ENCODE measurements around the gene PSMG4.

The PSMG4 gene

DNA sequence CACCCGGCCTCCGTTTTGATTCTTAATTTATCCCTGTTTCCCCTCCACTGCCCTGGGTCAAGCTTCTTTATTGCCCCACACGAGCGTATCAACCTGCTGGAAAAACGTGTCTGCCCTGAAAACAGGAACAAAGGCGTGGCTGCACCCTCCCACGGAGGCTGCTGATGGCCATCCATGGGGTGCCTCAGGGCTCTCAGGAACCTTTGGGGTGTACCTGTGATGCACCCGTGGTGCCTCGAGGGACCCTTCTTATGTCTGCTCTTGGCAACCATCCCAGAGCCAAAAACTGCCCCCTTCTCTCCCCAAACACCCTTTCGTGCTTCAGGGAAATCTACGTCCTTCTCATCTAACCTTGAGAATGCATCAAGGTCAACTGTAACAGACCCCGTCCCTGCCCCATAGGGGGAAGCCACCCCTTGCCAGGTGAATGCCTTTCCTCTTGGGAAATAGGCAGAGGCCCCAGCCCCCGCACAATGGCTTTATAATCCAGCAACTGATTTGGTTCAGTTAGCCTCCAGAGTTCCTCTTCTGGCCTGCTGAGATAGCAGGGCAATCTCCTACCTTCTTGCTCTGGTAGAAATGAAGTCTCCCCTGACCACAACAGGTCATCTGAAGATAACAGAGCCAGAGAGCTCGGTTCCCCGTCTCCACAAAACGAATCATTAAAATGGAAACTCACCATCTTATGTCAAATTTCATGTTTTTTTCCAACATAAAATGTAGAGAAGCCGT lies 29.4 kb downstream of the PSMG4 start:
- no peaks in the 10 kb centered on the region for H3K9me3 ChIP-seq (ENCODE audit: control insufficient read depth, low read length)
- no peak for DNase-seq
- H3K36me3 ChIP-seq (ENCODE audit: control insufficient read depth, insufficient read depth, low read length), result peaks cover 4% of the 10 kb centered on the region
- H3K27ac ChIP-seq (ENCODE audit: insufficient read depth, low read length, poor library complexity, severe bottlenecking), result no peak overlapping the region
- no peaks in the 10 kb centered on the region for H3K27me3 ChIP-seq (replicated peaks; ENCODE audit: control insufficient read depth, insufficient read depth, low read length, poor library complexity, severe bottlenecking)
- H3K4me3 ChIP-seq (ENCODE audit: insufficient read depth, low read depth, low read length, poor library complexity, severe bottlenecking), result no peak overlapping the region
- no peaks in the 10 kb centered on the region for H3K4me1 ChIP-seq (ENCODE audit: control insufficient read depth, insufficient read depth, low read length, poor library complexity, severe bottlenecking)

- Histone ChIP-seq H3K27me3 (replicated peaks; ENCODE audit: control insufficient read depth, insufficient read depth, low read length, poor library complexity, severe bottlenecking) (no peaks in the 10 kb centered on the region), H3K4me3 (ENCODE audit: insufficient read depth, low read depth, low read length, poor library complexity, severe bottlenecking) (no peak overlapping the region), H3K36me3 (ENCODE audit: control insufficient read depth, insufficient read depth, low read length) (peaks cover 4% of the 10 kb centered on the region), H3K4me1 (ENCODE audit: control insufficient read depth, insufficient read depth, low read length, poor library complexity, severe bottlenecking) (no peaks in the 10 kb centered on the region), H3K9me3 (ENCODE audit: control insufficient read depth, low read length) (no peaks in the 10 kb centered on the region), H3K27ac (ENCODE audit: insufficient read depth, low read length, poor library complexity, severe bottlenecking) (no peak overlapping the region)
- no peak for DNase-seq
Observed at GRCh38 chr6:3288711-3289663, 30.2 kb downstream of the PSMG4 start.

DNA sequence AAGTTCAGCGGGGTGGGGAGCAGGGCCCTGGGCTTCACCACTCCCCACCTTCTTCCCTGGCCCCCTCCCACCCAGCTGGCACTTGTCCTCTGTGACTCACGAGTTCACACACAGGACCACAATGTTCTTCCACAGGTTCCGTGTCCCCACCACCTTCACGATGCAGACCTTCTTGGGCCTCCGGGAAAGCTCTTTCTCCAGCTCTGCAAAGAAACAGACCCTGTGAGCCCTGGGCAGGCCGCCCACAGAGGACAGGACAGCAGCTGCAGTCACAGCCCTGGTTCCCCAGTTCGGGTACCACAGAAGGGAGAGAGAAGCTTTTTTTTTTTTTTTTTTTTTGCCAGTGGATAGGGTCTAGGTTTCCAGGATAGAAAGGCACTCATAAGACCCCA lies 30.9 kb downstream of the PSMG4 start:
- H3K27me3 ChIP-seq (replicated peaks; ENCODE audit: control insufficient read depth, insufficient read depth, low read length, poor library complexity, severe bottlenecking), result no peaks in the 10 kb centered on the region

GRCh38 chr6:3290149-3290930 lies 31.6 kb downstream of the PSMG4 start:
- no peak for DNase-seq
- Histone ChIP-seq H3K36me3 (ENCODE audit: control insufficient read depth, insufficient read depth, low read length) (no peaks in the 10 kb centered on the region), H3K4me3 (ENCODE audit: insufficient read depth, low read depth, low read length, poor library complexity, severe bottlenecking) (no peak overlapping the region), H3K4me1 (ENCODE audit: control insufficient read depth, insufficient read depth, low read length, poor library complexity, severe bottlenecking) (no peaks in the 10 kb centered on the region), H3K9me3 (ENCODE audit: control insufficient read depth, low read length) (no peaks in the 10 kb centered on the region), H3K27ac (ENCODE audit: insufficient read depth, low read length, poor library complexity, severe bottlenecking) (no peak overlapping the region), H3K27me3 (replicated peaks; ENCODE audit: control insufficient read depth, insufficient read depth, low read length, poor library complexity, severe bottlenecking) (no peaks in the 10 kb centered on the region)

More for the DNA sequence above, 30.9 kb downstream of the PSMG4 start:
- Histone ChIP-seq H3K4me1 (ENCODE audit: control insufficient read depth, insufficient read depth, low read length, poor library complexity, severe bottlenecking) (no peaks in the 10 kb centered on the region), H3K36me3 (ENCODE audit: control insufficient read depth, insufficient read depth, low read length) (peaks cover 4% of the 10 kb centered on the region), H3K9me3 (ENCODE audit: control insufficient read depth, low read length) (no peaks in the 10 kb centered on the region), H3K27ac (ENCODE audit: insufficient read depth, low read length, poor library complexity, severe bottlenecking) (no peak overlapping the region), H3K4me3 (ENCODE audit: insufficient read depth, low read depth, low read length, poor library complexity, severe bottlenecking) (no peak overlapping the region)
- DNase-seq, result no peak

- Histone ChIP-seq H3K27me3 (replicated peaks; ENCODE audit: control insufficient read depth, insufficient read depth, low read length, poor library complexity, severe bottlenecking) (no peaks in the 10 kb centered on the region), H3K4me3 (ENCODE audit: insufficient read depth, low read depth, low read length, poor library complexity, severe bottlenecking) (no peak overlapping the region), H3K9me3 (ENCODE audit: control insufficient read depth, low read length) (no peaks in the 10 kb centered on the region), H3K27ac (ENCODE audit: insufficient read depth, low read length, poor library complexity, severe bottlenecking) (no peak overlapping the region), H3K36me3 (ENCODE audit: control insufficient read depth, insufficient read depth, low read length) (no peaks in the 10 kb centered on the region), H3K4me1 (ENCODE audit: control insufficient read depth, insufficient read depth, low read length, poor library complexity, severe bottlenecking) (no peaks in the 10 kb centered on the region)
- no peak for DNase-seq
Observed at GRCh38 chr6:3290931-3291211, 32.1 kb downstream of the PSMG4 start.

GRCh38 chr6:3291346-3291745 lies 32.6 kb downstream of the PSMG4 start:
- no peak overlapping the region for H3K4me3 ChIP-seq (ENCODE audit: insufficient read depth, low read depth, low read length, poor library complexity, severe bottlenecking)
- H3K4me1 ChIP-seq (ENCODE audit: control insufficient read depth, insufficient read depth, low read length, poor library complexity, severe bottlenecking), result no peaks in the 10 kb centered on the region
- no peak overlapping the region for H3K27ac ChIP-seq (ENCODE audit: insufficient read depth, low read length, poor library complexity, severe bottlenecking)
- H3K9me3 ChIP-seq (ENCODE audit: control insufficient read depth, low read length), result no peaks in the 10 kb centered on the region
- no peaks in the 10 kb centered on the region for H3K36me3 ChIP-seq (ENCODE audit: control insufficient read depth, insufficient read depth, low read length)
- no peaks in the 10 kb centered on the region for H3K27me3 ChIP-seq (replicated peaks; ENCODE audit: control insufficient read depth, insufficient read depth, low read length, poor library complexity, severe bottlenecking)
- no peak for DNase-seq

GRCh38 chr6:3291987-3292386 lies 33.2 kb downstream of the PSMG4 start:
- H3K9me3 ChIP-seq (ENCODE audit: control insufficient read depth, low read length), result no peaks in the 10 kb centered on the region
- H3K27me3 ChIP-seq (replicated peaks; ENCODE audit: control insufficient read depth, insufficient read depth, low read length, poor library complexity, severe bottlenecking), result no peaks in the 10 kb centered on the region
- DNase-seq, result no peak
- no peaks in the 10 kb centered on the region for H3K4me1 ChIP-seq (ENCODE audit: control insufficient read depth, insufficient read depth, low read length, poor library complexity, severe bottlenecking)
- no peak overlapping the region for H3K27ac ChIP-seq (ENCODE audit: insufficient read depth, low read length, poor library complexity, severe bottlenecking)
- no peak overlapping the region for H3K4me3 ChIP-seq (ENCODE audit: insufficient read depth, low read depth, low read length, poor library complexity, severe bottlenecking)
- H3K36me3 ChIP-seq (ENCODE audit: control insufficient read depth, insufficient read depth, low read length), result no peaks in the 10 kb centered on the region

GRCh38 chr6:3292431-3293197 lies 33.9 kb downstream of the PSMG4 start:
- Histone ChIP-seq H3K36me3 (ENCODE audit: control insufficient read depth, insufficient read depth, low read length) (no peaks in the 10 kb centered on the region), H3K4me3 (ENCODE audit: insufficient read depth, low read depth, low read length, poor library complexity, severe bottlenecking) (no peak overlapping the region), H3K27ac (ENCODE audit: insufficient read depth, low read length, poor library complexity, severe bottlenecking) (no peak overlapping the region), H3K27me3 (replicated peaks; ENCODE audit: control insufficient read depth, insufficient read depth, low read length, poor library complexity, severe bottlenecking) (no peaks in the 10 kb centered on the region), H3K4me1 (ENCODE audit: control insufficient read depth, insufficient read depth, low read length, poor library complexity, severe bottlenecking) (no peaks in the 10 kb centered on the region), H3K9me3 (ENCODE audit: control insufficient read depth, low read length) (no peaks in the 10 kb centered on the region)
- no peak for DNase-seq

- no peaks in the 10 kb centered on the region for H3K36me3 ChIP-seq (ENCODE audit: control insufficient read depth, insufficient read depth, low read length)
Observed at GRCh38 chr6:3293271-3294155, 34.8 kb downstream of the PSMG4 start.

More at GRCh38 chr6:3293271-3294155, 34.8 kb downstream of the PSMG4 start:
- Histone ChIP-seq H3K27ac (ENCODE audit: insufficient read depth, low read length, poor library complexity, severe bottlenecking) (no peak overlapping the region), H3K9me3 (ENCODE audit: control insufficient read depth, low read length) (no peaks in the 10 kb centered on the region), H3K27me3 (replicated peaks; ENCODE audit: control insufficient read depth, insufficient read depth, low read length, poor library complexity, severe bottlenecking) (no peaks in the 10 kb centered on the region), H3K4me3 (ENCODE audit: insufficient read depth, low read depth, low read length, poor library complexity, severe bottlenecking) (no peak overlapping the region), H3K4me1 (ENCODE audit: control insufficient read depth, insufficient read depth, low read length, poor library complexity, severe bottlenecking) (no peaks in the 10 kb centered on the region)
- DNase-seq, result no peak

Data from effector memory CD4-positive, alpha-beta T cell (primary cell).